Measurements from ENCODE around the gene KRTDAP. TPM values are rescaled to one million over a fixed set of nuclear protein-coding genes. Genes with fewer than 3 reads are reported as not detected.
A peak's percentile ranks its signal among the peaks of the same experiment; 100 is the strongest.
"Not testable (repeated sequence)": the region's sequence is repeated elsewhere in the genome, so short reads cannot be mapped to it uniquely, and the experiment has no call there.

KRTDAP gene
- polyA plus RNA-seq, 1 donor (not counting 4 experiments of a cell fraction or from before 2014, with no cell fraction given): 85.4 TPM

- DNase-seq (ENCODE audit: low read depth, low spot score) (no peak), FAIRE-seq (peak; percentile 62)
Observed at GRCh38 chr19:35468637-35469036, 21.6 kb downstream of the KRTDAP start.

GRCh38 chr19:35466259-35466658 lies 24.0 kb downstream of the KRTDAP start:
- Histone ChIP-seq H3K27ac (ENCODE audit: control insufficient read depth, insufficient read depth, low read length) (no peak overlapping the region), H3K4me2 (ENCODE audit: control insufficient read depth, extremely low read depth, insufficient read depth, low read depth, low read length) (no peak overlapping the region), H3K4me3 (ENCODE audit: control insufficient read depth in 2 of 3, extremely low read depth in 1 of 3, insufficient read depth in 2 of 3, low read depth in 1 of 3, low read length in 3 of 3) (no peak overlapping the region), H3K9me3 (ENCODE audit: control insufficient read depth, low read depth, low read length) (no peaks in the 10 kb centered on the region), H3K4me1 (ENCODE audit: control insufficient read depth, extremely low read depth, insufficient read depth, low read length) (no peaks in the 10 kb centered on the region), H3K36me3 (ENCODE audit: control insufficient read depth in 2 of 2, extremely low read depth in 1 of 2, insufficient read depth in 2 of 2, low read length in 2 of 2) (no peaks in the 10 kb centered on the region), H4K20me1 (ENCODE audit: control insufficient read depth, extremely low read depth, insufficient read depth, low read length) (no peaks in the 10 kb centered on the region), H2AFZ (ENCODE audit: control insufficient read depth, low read length) (no peak overlapping the region), H3K27me3 (ENCODE audit: control insufficient read depth, extremely low read depth, insufficient read depth, low read length) (no peaks in the 10 kb centered on the region), H3K9ac (ENCODE audit: control insufficient read depth, extremely low read depth, insufficient read depth, low read length) (no peak overlapping the region), H3K9me1 (ENCODE audit: control insufficient read depth, extremely low read depth, insufficient read depth, low read length) (no peaks in the 10 kb centered on the region), H3K79me2 (ENCODE audit: control insufficient read depth, insufficient read depth, low read length) (no peaks in the 10 kb centered on the region)
- dilution Hi-C loops (cut with MboI; ENCODE audit: extremely low pct_ligation_motif_present, low sequenced_read_pairs): no loop called here
- DNase-seq (ENCODE audit: low read depth, low spot score) (no peak), FAIRE-seq (no peak)
- TF ChIP-seq, protein P1, sequence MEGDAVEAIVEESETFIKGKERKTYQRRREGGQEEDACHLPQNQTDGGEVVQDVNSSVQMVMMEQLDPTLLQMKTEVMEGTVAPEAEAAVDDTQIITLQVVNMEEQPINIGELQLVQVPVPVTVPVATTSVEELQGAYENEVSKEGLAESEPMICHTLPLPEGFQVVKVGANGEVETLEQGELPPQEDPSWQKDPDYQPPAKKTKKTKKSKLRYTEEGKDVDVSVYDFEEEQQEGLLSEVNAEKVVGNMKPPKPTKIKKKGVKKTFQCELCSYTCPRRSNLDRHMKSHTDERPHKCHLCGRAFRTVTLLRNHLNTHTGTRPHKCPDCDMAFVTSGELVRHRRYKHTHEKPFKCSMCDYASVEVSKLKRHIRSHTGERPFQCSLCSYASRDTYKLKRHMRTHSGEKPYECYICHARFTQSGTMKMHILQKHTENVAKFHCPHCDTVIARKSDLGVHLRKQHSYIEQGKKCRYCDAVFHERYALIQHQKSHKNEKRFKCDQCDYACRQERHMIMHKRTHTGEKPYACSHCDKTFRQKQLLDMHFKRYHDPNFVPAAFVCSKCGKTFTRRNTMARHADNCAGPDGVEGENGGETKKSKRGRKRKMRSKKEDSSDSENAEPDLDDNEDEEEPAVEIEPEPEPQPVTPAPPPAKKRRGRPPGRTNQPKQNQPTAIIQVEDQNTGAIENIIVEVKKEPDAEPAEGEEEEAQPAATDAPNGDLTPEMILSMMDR (optimal IDR thresholded peaks at IDR 0.05 in 1 of 3, IDR thresholded peaks at IDR 0.05 in 1 of 3, conservative IDR thresholded peaks at IDR 0.05 in 1 of 3; ENCODE audit: extremely low read depth in 1 of 3, insufficient read depth in 2 of 3, low read length in 3 of 3): no peak
- no peak for TF ChIP-seq EZH2 (IDR thresholded peaks at IDR 0.05; ENCODE audit: low read length)

More at GRCh38 chr19:35468637-35469036, 21.6 kb downstream of the KRTDAP start:
- H2AFZ ChIP-seq (ENCODE audit: control insufficient read depth, low read length): no peak overlapping the region
- no peaks in the 10 kb centered on the region for H3K9me3 ChIP-seq (ENCODE audit: control insufficient read depth, low read depth, low read length)
- TF ChIP-seq, protein P1 (optimal IDR thresholded peaks at IDR 0.05 in 1 of 3, IDR thresholded peaks at IDR 0.05 in 1 of 3, conservative IDR thresholded peaks at IDR 0.05 in 1 of 3; ENCODE audit: extremely low read depth in 1 of 3, insufficient read depth in 2 of 3, low read length in 3 of 3): peak; percentile 68 to 94 (median 89)
- TF ChIP-seq EZH2 (IDR thresholded peaks at IDR 0.05; ENCODE audit: low read length): no peak
- H3K36me3 ChIP-seq (ENCODE audit: control insufficient read depth in 2 of 2, extremely low read depth in 1 of 2, insufficient read depth in 2 of 2, low read length in 2 of 2): no peaks in the 10 kb centered on the region
- dilution Hi-C loops (cut with MboI; ENCODE audit: extremely low pct_ligation_motif_present, low sequenced_read_pairs): no loop called here
- no peaks in the 10 kb centered on the region for H3K9me1 ChIP-seq (ENCODE audit: control insufficient read depth, extremely low read depth, insufficient read depth, low read length)
- no peak overlapping the region for H3K9ac ChIP-seq (ENCODE audit: control insufficient read depth, extremely low read depth, insufficient read depth, low read length)
- H3K79me2 ChIP-seq (ENCODE audit: control insufficient read depth, insufficient read depth, low read length): no peaks in the 10 kb centered on the region
- H3K4me2 ChIP-seq (ENCODE audit: control insufficient read depth, extremely low read depth, insufficient read depth, low read depth, low read length): no peak overlapping the region
- H3K4me1 ChIP-seq (ENCODE audit: control insufficient read depth, extremely low read depth, insufficient read depth, low read length): no peaks in the 10 kb centered on the region
- no peak overlapping the region for H3K4me3 ChIP-seq (ENCODE audit: control insufficient read depth in 2 of 3, extremely low read depth in 1 of 3, insufficient read depth in 2 of 3, low read depth in 1 of 3, low read length in 3 of 3)
- no peaks in the 10 kb centered on the region for H4K20me1 ChIP-seq (ENCODE audit: control insufficient read depth, extremely low read depth, insufficient read depth, low read length)
- no peaks in the 10 kb centered on the region for H3K27me3 ChIP-seq (ENCODE audit: control insufficient read depth, extremely low read depth, insufficient read depth, low read length)
- no peak overlapping the region for H3K27ac ChIP-seq (ENCODE audit: control insufficient read depth, insufficient read depth, low read length)

GRCh38 chr19:35462956-35463355 lies 27.3 kb downstream of the KRTDAP start:
- H3K36me3 ChIP-seq (ENCODE audit: control insufficient read depth in 2 of 2, extremely low read depth in 1 of 2, insufficient read depth in 2 of 2, low read length in 2 of 2); dilution Hi-C loops (cut with MboI; ENCODE audit: extremely low pct_ligation_motif_present, low sequenced_read_pairs); FAIRE-seq; H3K27me3 ChIP-seq (ENCODE audit: control insufficient read depth, extremely low read depth, insufficient read depth, low read length); H3K9me3 ChIP-seq (ENCODE audit: control insufficient read depth, low read depth, low read length); H3K4me2 ChIP-seq (ENCODE audit: control insufficient read depth, extremely low read depth, insufficient read depth, low read depth, low read length); H3K9me1 ChIP-seq (ENCODE audit: control insufficient read depth, extremely low read depth, insufficient read depth, low read length); H3K4me1 ChIP-seq (ENCODE audit: control insufficient read depth, extremely low read depth, insufficient read depth, low read length); H3K9ac ChIP-seq (ENCODE audit: control insufficient read depth, extremely low read depth, insufficient read depth, low read length); H3K4me3 ChIP-seq (ENCODE audit: control insufficient read depth in 2 of 3, extremely low read depth in 1 of 3, insufficient read depth in 2 of 3, low read depth in 1 of 3, low read length in 3 of 3); H3K79me2 ChIP-seq (ENCODE audit: control insufficient read depth, insufficient read depth, low read length); H2AFZ ChIP-seq (ENCODE audit: control insufficient read depth, low read length); DNase-seq (ENCODE audit: low read depth, low spot score); H3K27ac ChIP-seq (ENCODE audit: control insufficient read depth, insufficient read depth, low read length); H4K20me1 ChIP-seq (ENCODE audit: control insufficient read depth, extremely low read depth, insufficient read depth, low read length): not testable (repeated sequence)

Measured in keratinocyte (primary cell).